DND-41 (cell line): ENCODE results near the gene CHADL.

Experiments
- CTCF ChIP-seq: IDR thresholded peaks from 2 replicates; pipeline ENCODE4 v1.5.1; 2012; ENCODE audit warnings: borderline replicate concordance, low read length, moderate library complexity, mild to moderate bottlenecking; ENCODE audit not compliant: poor library complexity, severe bottlenecking; ENCODE audit errors: extremely low read depth
- EZH2 ChIP-seq: IDR thresholded peaks from 3 replicates; pipeline ENCODE4 v1.6.1; 2012; ENCODE audit warnings: borderline replicate concordance, low read depth, mild to moderate bottlenecking, moderate library complexity, low read length, inconsistent platforms; ENCODE audit not compliant: severe bottlenecking

DNA sequence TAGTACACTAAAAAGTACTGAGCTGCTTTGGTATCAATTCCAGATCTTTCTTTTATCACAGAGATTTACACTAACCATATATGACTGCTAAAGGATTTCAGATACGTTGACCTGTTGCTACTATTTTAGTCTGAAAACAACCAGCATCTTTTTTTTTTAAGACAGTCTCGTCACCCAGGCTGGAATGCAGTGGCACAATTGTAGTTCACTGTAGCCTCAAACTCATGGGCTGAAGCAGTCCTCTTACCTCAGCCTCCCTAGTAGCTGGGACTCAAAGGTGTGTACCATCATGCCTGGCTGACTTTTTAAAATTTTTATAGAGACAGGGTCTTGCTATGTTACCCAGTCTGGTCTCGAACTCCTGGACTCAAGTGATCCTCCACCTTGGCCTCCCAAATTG is 59.8 kb downstream of the CHADL start:
- no peak for TF ChIP-seq CTCF
- no peak for TF ChIP-seq EZH2
